GM21619 (cell line): ENCODE results near the gene TP63.

ENCODE experiments used
- ATAC-seq: cut with Tn5 transposase; IDR thresholded peaks from one replicate; pipeline ENCODE4 v1.9.1; 2021; ENCODE audit not compliant: unreplicated experiment

The TP63 gene

DNA sequence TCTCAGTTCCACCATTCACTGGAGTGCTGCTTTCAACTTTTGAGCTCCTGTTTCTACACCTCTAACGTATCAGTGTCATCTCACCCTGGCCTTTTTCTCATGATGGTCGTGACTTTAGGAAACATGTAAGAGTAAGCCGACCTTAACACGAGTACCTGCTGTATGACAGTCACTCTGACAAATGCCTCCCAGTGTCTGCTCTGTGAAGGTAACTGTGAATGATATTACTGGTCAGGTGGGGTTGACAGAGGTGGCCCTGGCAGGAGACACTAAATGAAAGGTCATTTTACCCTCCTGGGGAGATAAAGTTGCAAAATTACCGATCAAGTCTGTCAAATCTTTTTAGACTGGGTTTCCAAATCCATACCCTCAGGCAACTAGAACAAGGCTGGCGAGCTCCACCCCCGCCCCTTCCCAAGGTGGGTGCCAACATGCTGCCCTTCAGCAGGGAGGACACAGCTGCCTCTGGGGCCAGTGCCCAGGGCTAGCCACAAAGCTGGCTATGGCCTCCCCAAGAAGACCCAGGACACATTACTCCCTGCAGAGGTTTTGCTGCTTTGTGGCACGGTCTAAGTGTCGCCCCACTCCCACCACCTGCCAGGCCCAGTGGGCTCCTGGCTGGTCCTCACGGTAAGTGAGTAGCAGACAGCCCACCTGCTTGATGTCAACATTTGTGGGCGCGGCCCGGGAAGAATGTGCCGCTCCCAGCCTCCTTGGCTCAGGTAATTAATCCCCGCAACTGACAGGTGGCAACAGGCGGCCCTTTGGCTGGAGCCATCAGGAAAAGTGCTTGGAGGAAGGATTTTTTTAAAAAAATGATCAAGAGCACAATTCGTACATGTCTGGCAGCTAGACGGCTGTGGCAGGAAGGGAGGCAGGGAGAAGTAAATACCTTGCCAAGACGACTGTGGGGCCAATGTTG is 211.8 kb downstream of the TP63 start:
- no peak for ATAC-seq

DNA sequence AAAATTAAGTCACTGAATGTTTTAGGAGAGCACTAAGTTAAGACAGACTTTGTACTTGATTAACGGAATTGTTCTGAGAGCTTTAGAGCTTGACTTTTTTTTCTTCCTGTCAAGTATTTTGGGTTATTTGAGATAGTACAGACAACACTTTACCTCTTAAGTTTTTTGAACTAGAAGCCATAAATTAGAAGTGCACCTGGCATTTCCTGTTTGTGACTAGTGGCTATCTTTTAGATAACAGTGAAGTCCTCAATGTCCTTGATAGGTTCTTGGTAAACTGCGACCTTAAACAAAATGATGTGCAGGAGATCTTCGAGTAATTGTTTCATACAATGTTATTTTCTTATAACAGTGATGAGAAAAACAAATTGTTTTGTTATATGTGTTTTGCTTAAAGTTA is 213.9 kb downstream of the TP63 start:
- ATAC-seq = no peak

DNA sequence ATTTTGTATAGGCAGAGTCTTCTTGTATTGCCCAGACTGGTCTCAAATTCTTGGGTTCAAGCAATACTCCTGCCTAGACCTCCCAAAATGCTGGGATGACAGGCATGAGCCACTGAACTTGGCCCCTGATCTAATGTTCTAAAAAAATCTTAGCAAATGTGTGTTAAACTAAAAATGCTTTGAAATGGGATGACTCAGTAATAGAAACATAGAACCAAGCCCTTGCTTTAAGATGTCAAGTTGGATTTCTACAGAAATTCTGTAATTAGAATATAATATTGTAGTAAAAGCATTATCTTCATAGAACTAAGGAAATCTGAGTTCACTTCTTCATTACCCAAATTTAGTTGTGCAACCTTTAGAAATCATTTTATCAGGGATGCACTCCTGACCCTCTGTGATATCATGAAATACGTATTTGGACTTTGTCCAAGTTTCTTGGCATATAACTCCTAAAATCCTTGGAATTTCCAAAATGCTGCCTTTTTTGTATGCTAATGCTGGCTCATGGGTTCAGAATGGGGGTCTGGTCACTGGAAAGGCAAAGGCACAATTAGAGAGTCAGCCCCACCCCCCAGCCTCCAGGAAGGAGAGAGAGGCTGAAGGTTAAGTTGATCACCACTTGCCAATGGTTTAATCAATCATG is 217.3 kb downstream of the TP63 start:
- ATAC-seq = no peak

DNA sequence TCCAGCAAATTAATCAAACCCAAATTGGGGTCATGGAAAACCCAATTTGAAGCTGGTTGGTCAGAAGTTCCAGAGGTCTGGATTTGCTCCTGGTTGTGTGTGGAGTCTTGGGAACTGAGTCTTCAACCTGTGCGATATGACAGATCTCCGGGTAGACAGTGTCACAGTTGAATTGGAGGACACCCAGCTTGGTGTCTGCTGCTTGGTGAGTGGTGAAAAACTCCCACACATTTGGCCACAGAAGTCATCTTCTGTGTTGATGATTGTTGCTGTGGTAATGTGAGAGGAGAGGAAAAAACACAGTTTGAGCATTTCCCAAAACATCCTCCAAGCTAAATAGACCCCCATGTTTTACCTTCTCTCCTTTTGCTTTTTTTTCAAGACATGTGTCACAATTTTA is 218.1 kb downstream of the TP63 start:
- ATAC-seq = no peak

DNA sequence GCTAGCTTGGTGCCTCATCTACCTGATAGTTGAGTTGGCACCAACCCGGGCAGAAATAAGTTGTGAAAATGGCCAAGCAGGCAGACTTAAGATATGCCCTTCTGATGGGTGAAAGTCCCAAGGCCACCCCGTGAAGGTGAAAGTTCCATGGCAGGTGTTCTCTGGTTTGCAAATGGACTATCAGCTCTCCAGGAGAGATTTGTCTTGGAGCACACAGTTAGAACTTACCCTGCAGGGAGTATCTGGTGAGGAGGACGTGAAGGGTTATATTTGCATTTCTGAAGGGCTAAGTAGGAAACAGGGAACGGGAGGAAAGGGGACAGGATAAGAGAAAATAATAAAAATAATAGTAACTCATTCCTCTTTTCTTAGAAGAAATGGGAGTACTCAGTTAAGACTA is 220.5 kb downstream of the TP63 start:
- no peak for ATAC-seq

DNA sequence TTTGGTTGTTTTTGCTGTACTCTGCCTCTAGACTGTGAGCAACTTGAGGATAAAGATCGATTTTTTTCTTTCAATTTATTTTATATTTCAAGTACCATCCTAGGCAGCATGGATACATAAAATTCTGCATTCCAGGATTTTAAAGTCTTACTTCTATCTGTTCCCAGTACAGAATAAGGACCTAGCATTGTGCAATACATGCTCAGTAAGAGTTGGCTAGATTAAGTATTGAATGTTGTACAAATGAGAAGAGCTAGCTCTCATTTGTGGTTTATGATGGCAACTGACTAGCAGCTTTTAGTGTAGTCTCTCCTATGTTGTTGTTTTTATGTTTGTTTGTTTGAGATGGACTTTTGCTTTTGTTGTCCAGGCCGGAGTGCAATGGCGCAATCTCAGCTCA is 222.7 kb downstream of the TP63 start:
- ATAC-seq = no peak

DNA sequence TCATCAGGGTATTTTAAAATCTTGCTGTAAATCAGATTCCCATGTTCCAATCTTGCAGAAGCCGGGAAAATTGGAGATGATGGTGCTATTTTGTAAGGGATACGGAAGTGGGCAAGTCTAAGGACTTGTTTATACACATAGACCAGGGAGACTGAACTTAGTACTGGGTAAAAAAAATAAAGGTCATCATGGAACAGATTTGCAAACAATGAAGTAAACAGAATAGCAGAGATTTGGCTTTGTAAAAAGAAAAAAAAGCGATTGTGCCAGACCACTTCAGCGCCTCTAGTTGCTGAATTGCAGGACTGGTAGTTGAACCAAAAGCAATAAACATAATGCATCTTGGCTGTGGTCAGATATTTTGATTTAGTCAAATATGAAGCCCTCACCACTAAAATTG is 229.1 kb downstream of the TP63 start:
- ATAC-seq = no peak

DNA sequence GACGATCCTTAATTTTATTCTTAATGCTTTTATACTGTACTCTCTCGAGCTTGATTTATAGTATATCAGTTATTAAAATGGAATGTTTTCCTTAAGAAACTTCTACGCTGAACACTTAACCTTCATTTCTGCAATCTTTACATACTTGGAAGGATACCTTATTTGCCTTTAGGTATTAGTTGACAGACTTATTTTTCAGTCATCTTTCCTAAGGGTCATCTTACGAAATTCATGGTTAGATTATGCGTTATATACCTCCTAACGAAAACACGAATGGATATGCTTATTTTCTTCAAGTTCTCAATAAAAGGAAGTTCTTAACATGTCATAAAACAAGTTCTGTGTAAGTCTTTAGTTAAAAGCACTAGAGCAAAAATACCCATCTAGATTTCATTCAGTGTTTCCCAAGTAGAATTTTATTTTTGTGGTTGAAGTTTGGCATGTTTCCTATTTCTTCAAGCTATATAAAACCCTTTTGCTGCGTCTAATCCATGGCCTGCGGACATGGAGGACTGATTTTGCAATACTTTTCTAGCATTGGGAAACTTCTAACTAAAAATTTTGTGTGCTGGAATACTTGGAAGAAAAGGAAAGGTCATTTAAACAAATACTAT is 231.3 kb downstream of the TP63 start:
- ATAC-seq = no peak

DNA sequence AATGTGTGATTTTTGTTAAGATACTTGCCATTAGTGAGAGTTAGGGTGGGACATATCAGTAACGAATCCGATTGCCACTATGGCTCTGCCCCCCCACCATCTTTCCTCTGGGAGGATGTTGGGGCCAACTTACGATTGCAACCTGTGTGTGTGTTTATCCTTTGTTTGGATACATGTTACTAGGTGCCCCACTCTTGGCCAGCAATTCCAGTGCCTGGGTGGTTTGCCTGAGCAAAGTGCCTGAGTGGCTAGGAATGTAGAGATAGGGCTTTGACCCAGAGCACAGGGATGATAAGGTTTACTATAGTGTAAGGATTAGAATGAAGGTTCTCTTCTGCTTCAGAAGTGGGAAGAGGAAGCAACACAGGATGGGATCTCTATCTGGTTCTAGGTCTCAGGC is 231.8 kb downstream of the TP63 start:
- ATAC-seq = no peak

DNA sequence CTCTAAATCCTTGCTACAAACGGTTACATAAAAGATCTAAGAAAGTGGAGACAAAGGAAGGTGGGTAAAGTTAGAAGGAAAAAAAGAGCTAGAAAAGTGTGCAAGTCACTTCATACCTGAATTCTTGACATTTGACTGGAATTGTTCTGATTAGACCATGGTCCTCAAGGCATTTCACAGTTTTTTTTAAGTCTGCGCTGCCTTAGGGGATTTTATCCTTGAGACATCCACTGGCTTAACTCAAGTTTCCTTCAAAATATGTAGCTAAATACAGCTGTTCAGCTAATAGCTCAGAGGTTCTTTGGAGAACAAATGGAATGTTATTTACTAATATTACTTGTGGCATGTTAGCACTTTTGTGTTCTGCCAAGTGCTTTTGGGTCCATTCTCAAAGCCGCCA is 236.9 kb downstream of the TP63 start:
- no peak for ATAC-seq

DNA sequence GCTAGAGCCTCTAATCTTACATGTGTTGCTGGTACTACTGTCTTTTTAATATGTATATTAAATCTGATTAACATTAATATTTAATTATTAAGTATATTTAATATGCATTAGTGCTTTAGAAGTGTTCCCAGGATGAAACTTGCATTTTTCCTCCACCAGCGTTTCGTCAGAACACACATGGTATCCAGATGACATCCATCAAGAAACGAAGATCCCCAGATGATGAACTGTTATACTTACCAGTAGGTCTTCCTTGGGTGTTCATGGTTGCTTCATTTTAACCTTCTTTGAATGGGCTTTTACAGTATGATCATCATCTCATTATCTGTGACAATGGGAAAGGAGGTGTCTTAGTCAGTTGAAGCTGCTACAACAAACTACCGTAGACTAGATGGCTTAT is 238.0 kb downstream of the TP63 start:
- ATAC-seq = no peak

DNA sequence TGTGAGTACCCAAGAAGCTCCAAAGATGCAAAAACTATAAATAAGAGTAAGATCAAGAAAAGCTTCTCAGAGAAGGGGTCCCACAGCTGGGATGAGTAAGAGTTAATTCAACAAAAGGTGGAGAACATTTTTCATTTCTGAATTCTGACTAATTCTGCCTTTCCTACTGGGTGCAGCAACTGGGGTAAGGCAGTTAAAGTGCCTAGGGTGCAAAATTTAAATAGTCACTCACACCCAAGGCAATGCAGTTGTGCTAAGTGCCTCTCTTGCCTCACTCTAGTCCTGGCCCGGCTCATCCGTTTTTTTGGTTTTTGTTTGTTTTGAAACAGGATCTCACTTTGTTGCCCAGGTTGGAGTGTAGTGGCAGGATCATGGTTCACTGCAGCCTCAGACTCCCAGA is 240.2 kb downstream of the TP63 start:
- ATAC-seq = no peak

DNA sequence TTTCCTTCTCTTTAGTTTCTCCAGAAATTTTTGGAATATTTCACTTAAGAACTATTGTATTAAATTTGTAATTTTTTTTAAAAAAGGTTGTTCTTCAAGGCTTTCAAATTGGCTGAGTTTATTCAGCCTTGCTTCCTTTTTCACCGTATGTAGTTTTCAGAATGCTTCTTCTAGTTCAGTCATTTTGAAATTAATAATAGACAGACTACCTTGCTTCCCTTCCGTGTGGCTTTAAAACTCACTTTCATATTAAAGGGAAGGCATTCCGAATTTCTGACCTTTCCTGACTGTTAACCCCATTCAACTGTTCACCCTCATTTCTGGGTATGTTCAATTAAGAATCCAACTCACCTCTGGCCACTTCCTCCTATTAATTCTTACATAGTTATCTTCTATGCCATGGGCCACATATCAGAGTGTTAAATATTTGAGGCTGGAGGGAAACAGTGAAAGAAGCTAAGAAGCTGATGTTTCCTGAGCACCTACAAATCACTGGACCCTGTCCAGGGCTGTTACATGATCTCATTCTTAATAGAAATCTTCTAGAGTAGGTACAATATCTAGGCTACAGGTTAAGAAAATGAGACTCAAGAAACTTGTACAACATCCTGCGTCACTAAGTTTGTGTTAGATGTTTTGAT is 252.0 kb downstream of the TP63 start:
- peak; percentile 79 for ATAC-seq

DNA sequence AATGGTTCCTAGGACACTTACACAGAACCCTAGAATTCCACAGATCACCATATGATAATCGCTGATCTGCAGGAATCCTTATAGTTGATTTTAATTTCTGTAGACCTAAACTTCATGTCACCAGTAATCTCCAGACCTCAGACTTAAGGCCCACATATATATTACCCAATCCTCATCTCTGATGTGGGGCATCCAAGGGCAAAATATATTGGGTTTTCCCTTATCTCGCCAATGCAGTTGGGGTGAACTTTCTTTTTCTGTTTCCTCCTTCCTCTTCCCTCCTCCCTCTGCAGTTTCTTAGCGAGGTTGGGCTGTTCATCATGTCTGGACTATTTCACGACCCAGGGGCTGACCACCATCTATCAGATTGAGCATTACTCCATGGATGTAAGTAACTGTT is 259.3 kb downstream of the TP63 start:
- no peak for ATAC-seq

DNA sequence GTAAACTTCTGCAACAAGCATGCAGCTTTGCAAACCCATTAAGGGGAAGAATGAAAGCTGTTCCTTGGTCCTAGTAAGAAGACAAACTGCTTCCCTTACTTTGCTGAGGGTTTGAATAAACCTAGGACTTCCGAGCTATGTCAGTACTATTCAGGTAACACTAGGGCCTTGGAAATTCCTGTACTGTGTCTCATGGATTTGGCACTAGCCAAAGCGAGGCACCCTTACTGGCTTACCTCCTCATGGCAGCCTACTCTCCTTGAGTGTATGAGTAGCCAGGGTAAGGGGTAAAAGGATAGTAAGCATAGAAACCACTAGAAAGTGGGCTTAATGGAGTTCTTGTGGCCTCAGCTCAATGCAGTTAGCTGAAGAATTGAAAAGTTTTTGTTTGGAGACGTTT is 265.3 kb downstream of the TP63 start:
- no peak for ATAC-seq

DNA sequence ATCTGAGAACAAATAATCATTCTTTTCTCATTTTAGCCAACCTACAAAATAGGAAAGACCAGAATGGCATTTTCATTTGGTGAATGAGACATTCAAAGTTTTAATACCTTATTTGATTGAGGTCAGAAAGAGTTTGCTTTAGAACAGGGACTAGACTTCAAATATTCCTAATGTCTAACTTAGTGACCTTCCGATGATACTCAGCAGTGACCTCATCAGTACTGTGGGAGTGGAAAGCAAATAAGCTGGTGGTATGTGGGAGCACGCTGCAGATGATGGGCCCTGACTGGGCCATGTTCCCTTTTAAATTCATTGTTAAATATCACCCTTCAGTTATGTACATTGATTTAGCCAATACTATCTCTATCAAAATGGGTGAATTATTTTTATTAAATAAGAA is 266.2 kb downstream of the TP63 start:
- no peak for ATAC-seq

DNA sequence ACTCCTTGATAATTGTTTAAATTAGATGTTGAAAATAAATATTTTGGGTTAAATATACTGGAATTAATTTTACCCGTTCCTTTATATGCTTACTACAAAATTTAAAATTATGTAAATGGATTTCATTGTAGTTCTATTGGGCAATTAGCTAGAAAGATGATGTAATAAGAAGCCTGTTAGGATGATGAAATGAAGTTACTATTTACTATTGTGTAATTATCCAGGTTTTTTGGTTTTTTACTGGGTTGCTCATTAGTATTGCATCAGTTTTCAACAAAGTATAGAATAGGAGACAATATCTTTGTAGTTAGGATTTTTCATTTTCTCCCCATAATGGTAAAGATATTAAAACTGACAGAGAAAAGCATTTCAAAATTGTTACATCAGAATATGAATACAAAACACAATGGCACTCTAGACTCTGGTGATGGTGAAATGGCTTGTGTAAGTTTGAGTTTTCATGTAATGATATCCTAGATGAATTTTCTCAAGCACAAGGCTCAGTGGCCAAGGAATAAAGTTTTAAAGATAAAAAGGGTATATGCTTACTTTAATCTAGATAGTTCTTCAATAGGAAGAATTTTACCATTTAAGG is 267.5 kb downstream of the TP63 start:
- no peak for ATAC-seq

DNA sequence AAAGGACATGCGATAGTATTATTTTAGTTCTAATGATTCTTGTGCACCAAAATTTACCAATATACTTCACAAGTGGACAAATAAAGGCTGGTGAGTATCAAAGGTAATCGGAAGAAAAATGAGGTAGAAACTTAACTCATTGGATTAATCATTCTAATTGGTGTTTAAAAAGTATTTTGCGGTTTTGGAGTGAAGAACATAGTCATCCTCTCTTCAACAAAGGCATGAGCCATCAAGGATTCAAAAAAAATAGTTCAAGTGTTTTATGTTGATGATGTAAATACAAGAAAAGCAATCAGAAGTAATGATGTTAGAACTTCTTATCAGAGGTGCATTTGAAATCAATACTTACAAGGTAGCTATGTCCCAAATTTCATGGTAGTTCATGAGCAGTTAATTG is 268.0 kb downstream of the TP63 start:
- no peak for ATAC-seq

DNA sequence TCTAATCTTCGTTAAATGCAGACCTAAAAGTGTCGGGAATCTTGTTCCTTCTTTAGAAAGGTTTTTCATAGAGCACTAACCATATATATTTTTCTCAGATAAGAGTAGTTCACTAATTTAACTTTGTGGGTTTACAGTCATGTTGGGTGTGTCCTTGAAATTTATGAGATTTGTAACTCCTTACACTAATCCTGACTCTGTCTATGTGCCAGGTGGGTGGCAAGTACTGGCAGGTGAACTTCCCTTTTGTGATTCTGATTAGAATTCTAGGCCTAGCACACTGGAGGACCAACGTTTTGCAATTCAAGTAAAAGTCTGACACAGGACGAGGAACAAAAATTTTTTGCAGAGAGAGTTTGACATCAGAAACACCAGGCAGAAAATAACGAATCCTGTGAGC is 269.4 kb downstream of the TP63 start:
- ATAC-seq = no peak

DNA sequence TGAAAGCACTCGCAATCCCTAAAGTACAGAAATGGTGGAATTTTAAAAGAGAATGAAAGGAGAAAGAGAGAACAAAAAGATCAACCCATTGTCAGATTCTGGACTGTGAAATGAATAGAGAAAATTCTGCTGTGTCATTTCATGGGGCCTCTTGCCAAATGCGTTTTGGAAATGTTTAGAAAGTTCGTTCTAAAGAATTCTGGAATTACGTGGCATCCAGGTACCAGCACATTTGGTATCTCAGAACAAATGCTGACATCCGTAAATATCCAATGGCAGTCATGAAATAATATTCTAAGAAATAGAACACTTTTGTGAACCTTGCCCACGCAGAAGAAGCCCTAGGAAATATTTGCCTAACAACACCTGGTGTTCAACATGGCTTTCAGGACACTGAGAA is 270.3 kb downstream of the TP63 start:
- ATAC-seq = no peak
